ENCODE measurements around the gene GZMM.
A peak's percentile ranks its signal among the peaks of the same experiment; 100 is the strongest.

The GZMM gene

DNA sequence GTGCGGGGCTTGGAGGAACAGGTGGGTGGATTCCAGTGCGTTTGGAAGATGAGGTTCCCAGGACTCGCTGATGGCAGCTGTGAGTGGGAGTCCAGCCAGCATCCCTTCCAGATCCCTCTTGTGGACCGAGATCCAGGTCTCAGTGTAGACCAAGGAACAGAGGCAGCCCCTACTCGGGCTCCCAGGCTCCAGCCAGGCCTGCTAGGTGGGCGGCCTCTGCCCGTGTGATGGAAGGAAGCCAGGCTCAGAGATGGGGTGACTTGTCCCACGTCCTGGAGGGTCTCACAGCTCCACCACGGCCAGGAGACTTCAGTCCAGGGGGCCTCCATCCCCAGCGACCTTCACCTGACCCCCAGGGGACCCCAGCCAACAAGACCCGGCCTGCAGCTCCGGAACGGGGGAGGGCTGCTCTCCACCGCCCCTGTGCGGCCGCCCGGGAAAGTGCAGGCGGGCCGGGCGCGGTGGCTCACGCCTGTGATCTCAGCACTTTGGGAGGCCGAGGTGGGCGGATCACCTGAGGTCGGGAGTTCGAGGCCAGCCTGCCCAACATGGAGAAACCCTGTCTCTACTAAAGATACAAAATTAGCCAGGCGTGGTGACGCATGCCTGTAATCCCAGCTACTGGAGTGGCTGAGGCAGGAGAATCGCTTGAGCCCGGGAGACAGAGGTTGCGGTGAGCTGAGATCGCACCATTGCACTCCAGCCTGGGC is 48.3 kb upstream of the GZMM start (continued):
- no peak for TF ChIP-seq ZFP41 (tag by site-specific recombination; IDR thresholded peaks at IDR 0.05; ENCODE audit: borderline replicate concordance)
- TF ChIP-seq ZNF202 (tag by site-specific recombination; IDR thresholded peaks at IDR 0.05; ENCODE audit: borderline replicate concordance), result no peak
- TF ChIP-seq ZNF776 (tag by site-specific recombination; IDR thresholded peaks at IDR 0.05; ENCODE audit: borderline replicate concordance), result no peak
- TF ChIP-seq ZFP3 (tag by site-specific recombination; IDR thresholded peaks at IDR 0.05; ENCODE audit: low read depth), result no peak
- no peak for TF ChIP-seq RBAK (tag by site-specific recombination; IDR thresholded peaks at IDR 0.05)
- TF ChIP-seq, protein P1, sequence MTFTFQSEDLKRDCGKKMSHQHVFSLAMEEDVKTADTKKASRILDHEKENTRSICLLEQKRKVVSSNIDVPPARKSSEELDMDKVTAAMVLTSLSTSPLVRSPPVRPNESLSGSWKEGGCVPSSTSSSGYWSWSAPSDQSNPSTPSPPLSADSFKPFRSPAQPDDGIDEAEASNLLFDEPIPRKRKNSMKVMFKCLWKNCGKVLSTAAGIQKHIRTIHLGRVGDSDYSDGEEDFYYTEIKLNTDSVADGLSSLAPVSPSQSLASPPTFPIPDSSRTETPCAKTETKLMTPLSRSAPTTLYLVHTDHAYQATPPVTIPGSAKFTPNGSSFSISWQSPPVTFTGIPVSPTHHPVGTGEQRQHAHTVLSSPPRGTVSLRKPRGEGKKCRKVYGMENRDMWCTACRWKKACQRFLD (tag by site-specific recombination; IDR thresholded peaks at IDR 0.05), result no peak
- no peak for TF ChIP-seq ZNF416 (tag by site-specific recombination; IDR thresholded peaks at IDR 0.05)
- TF ChIP-seq ZNF132 (tag by site-specific recombination; IDR thresholded peaks at IDR 0.05; ENCODE audit: borderline replicate concordance), result no peak
- peak; percentile 84 for TF ChIP-seq ZFHX2 (tag by site-specific recombination; conservative IDR thresholded peaks at IDR 0.05)
- TF ChIP-seq ZNF169 (tag by site-specific recombination; IDR thresholded peaks at IDR 0.05), result no peak
- TF ChIP-seq ZNF423 (tag by site-specific recombination; IDR thresholded peaks at IDR 0.05), result no peak
- no peak for TF ChIP-seq ZNF133 (tag by site-specific recombination; IDR thresholded peaks at IDR 0.05)
- no peak for TF ChIP-seq ZNF596 (tag by site-specific recombination; IDR thresholded peaks at IDR 0.05)
- no peak for TF ChIP-seq ZNF121 (tag by site-specific recombination; IDR thresholded peaks at IDR 0.05)
- TF ChIP-seq FEZF1 (tag by site-specific recombination; IDR thresholded peaks at IDR 0.05), result no peak
- TF ChIP-seq BCL11A (tag by site-specific recombination; IDR thresholded peaks at IDR 0.05; ENCODE audit: low read depth), result no peak
- TF ChIP-seq ZNF791 (tag by site-specific recombination; IDR thresholded peaks at IDR 0.05), result no peak
- TF ChIP-seq ZNF37A (tag by site-specific recombination; IDR thresholded peaks at IDR 0.05), result no peak
- TF ChIP-seq, protein P2, sequence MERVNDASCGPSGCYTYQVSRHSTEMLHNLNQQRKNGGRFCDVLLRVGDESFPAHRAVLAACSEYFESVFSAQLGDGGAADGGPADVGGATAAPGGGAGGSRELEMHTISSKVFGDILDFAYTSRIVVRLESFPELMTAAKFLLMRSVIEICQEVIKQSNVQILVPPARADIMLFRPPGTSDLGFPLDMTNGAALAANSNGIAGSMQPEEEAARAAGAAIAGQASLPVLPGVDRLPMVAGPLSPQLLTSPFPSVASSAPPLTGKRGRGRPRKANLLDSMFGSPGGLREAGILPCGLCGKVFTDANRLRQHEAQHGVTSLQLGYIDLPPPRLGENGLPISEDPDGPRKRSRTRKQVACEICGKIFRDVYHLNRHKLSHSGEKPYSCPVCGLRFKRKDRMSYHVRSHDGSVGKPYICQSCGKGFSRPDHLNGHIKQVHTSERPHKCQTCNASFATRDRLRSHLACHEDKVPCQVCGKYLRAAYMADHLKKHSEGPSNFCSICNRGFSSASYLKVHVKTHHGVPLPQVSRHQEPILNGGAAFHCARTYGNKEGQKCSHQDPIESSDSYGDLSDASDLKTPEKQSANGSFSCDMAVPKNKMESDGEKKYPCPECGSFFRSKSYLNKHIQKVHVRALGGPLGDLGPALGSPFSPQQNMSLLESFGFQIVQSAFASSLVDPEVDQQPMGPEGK (tag by site-specific recombination; IDR thresholded peaks at IDR 0.05), result peak; percentile 79
- no peak for TF ChIP-seq MEIS1 (CRISPR knock-in tag; IDR thresholded peaks at IDR 0.05; ENCODE audit: borderline replicate concordance)
- TF ChIP-seq OSR2 (tag by site-specific recombination; IDR thresholded peaks at IDR 0.05), result no peak
- TF ChIP-seq ZNF473 (tag by site-specific recombination; IDR thresholded peaks at IDR 0.05), result no peak
- no peak for TF ChIP-seq ZNF302 (tag by site-specific recombination; IDR thresholded peaks at IDR 0.05; ENCODE audit: low read depth)
- no peak for TF ChIP-seq YY1 (tag by site-specific recombination; IDR thresholded peaks at IDR 0.05)
- TF ChIP-seq, protein P3, sequence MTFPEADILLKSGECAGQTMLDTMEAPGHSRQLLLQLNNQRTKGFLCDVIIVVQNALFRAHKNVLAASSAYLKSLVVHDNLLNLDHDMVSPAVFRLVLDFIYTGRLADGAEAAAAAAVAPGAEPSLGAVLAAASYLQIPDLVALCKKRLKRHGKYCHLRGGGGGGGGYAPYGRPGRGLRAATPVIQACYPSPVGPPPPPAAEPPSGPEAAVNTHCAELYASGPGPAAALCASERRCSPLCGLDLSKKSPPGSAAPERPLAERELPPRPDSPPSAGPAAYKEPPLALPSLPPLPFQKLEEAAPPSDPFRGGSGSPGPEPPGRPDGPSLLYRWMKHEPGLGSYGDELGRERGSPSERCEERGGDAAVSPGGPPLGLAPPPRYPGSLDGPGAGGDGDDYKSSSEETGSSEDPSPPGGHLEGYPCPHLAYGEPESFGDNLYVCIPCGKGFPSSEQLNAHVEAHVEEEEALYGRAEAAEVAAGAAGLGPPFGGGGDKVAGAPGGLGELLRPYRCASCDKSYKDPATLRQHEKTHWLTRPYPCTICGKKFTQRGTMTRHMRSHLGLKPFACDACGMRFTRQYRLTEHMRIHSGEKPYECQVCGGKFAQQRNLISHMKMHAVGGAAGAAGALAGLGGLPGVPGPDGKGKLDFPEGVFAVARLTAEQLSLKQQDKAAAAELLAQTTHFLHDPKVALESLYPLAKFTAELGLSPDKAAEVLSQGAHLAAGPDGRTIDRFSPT (tag by site-specific recombination; IDR thresholded peaks at IDR 0.05), result no peak
- TF ChIP-seq, protein P4, sequence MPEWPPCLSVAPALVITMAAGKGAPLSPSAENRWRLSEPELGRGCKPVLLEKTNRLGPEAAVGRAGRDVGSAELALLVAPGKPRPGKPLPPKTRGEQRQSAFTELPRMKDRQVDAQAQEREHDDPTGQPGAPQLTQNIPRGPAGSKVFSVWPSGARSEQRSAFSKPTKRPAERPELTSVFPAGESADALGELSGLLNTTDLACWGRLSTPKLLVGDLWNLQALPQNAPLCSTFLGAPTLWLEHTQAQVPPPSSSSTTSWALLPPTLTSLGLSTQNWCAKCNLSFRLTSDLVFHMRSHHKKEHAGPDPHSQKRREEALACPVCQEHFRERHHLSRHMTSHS (tag by site-specific recombination; IDR thresholded peaks at IDR 0.05), result no peak
- TF ChIP-seq ZNF768 (tag by site-specific recombination; IDR thresholded peaks at IDR 0.05), result no peak
- TF ChIP-seq ZNF112 (tag by site-specific recombination; IDR thresholded peaks at IDR 0.05), result no peak
- peak; percentile 73 for TF ChIP-seq EGR2 (tag by site-specific recombination; IDR thresholded peaks at IDR 0.05; ENCODE audit: low read depth)
- TF ChIP-seq, protein P5, sequence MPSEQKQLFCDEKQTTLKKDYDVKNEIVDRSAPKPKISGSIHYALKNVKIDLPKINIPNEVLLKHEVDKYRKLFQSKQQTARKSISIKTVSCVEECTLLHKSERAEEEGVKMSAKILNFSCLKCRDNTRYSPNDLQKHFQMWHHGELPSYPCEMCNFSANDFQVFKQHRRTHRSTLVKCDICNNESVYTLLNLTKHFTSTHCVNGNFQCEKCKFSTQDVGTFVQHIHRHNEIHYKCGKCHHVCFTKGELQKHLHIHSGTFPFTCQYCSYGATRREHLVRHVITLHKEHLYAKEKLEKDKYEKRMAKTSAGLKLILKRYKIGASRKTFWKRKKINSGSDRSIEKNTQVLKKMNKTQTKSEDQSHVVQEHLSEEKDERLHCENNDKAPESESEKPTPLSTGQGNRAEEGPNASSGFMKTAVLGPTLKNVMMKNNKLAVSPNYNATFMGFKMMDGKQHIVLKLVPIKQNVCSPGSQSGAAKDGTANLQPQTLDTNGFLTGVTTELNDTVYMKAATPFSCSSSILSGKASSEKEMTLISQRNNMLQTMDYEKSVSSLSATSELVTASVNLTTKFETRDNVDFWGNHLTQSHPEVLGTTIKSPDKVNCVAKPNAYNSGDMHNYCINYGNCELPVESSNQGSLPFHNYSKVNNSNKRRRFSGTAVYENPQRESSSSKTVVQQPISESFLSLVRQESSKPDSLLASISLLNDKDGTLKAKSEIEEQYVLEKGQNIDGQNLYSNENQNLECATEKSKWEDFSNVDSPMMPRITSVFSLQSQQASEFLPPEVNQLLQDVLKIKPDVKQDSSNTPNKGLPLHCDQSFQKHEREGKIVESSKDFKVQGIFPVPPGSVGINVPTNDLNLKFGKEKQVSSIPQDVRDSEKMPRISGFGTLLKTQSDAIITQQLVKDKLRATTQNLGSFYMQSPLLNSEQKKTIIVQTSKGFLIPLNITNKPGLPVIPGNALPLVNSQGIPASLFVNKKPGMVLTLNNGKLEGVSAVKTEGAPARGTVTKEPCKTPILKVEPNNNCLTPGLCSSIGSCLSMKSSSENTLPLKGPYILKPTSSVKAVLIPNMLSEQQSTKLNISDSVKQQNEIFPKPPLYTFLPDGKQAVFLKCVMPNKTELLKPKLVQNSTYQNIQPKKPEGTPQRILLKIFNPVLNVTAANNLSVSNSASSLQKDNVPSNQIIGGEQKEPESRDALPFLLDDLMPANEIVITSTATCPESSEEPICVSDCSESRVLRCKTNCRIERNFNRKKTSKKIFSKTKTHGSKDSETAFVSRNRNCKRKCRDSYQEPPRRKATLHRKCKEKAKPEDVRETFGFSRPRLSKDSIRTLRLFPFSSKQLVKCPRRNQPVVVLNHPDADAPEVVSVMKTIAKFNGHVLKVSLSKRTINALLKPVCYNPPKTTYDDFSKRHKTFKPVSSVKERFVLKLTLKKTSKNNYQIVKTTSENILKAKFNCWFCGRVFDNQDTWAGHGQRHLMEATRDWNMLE (tag by site-specific recombination; conservative IDR thresholded peaks at IDR 0.05; ENCODE audit: low read depth), result no peak
- peak; percentile 34; the same call in 1 of the 2 replicates for TF ChIP-seq KLF8 (tag by site-specific recombination; IDR thresholded peaks at IDR 0.05)
